ENCODE measurements around the gene MEN1. TPM values are rescaled to one million over a fixed set of nuclear protein-coding genes. Genes with fewer than 3 reads are reported as not detected.

The MEN1 gene
- 16.1 TPM for total RNA-seq

- DNase-seq = peak; percentile 98
Observed at GRCh38 chr11:64810271-64810890, at the start of gene MEN1. Gene MEN1 (minus strand): TSS chr11:64810551. CDS start chr11:64810109, 442 bp downstream.

- DNase-seq = no peak
Observed at GRCh38 chr11:64859542-64860414, 49.4 kb upstream of the MEN1 start.

- DNase-seq = no peak
Observed at GRCh38 chr11:64858467-64859263, 48.3 kb upstream of the MEN1 start.

GRCh38 chr11:64857485-64857884, 47.1 kb upstream of the MEN1 start:
- DNase-seq = no peak

- no peak for DNase-seq
Observed at GRCh38 chr11:64856382-64857227, 46.3 kb upstream of the MEN1 start.

- no peak for DNase-seq
Observed at GRCh38 chr11:64855596-64856304, 45.4 kb upstream of the MEN1 start.

GRCh38 chr11:64854534-64855502, 44.5 kb upstream of the MEN1 start:
- DNase-seq = no peak

- DNase-seq = no peak
Observed at GRCh38 chr11:64854157-64854533, 43.8 kb upstream of the MEN1 start.

GRCh38 chr11:64853709-64854108, 43.4 kb upstream of the MEN1 start:
- no peak for DNase-seq

GRCh38 chr11:64852804-64853509, 42.6 kb upstream of the MEN1 start:
- DNase-seq = no peak

GRCh38 chr11:64851831-64852351, 41.5 kb upstream of the MEN1 start:
- no peak for DNase-seq

- no peak for DNase-seq
Observed at GRCh38 chr11:64850979-64851567, 40.7 kb upstream of the MEN1 start.

GRCh38 chr11:64849598-64850356, 39.4 kb upstream of the MEN1 start:
- no peak for DNase-seq

- no peak for DNase-seq
Observed at GRCh38 chr11:64848826-64849597, 38.7 kb upstream of the MEN1 start.

GRCh38 chr11:64848214-64848825, 38.0 kb upstream of the MEN1 start:
- DNase-seq = no peak

GRCh38 chr11:64846998-64847666, 36.8 kb upstream of the MEN1 start:
- peak; percentile 98 for DNase-seq

Data from tongue (tissue), 2 donors.